Upper lobe of left lung (tissue), 4 donors: ENCODE data around the gene PNMA6A.
"Not testable (repeated sequence)": the region's sequence is repeated elsewhere in the genome, so short reads cannot be mapped to it uniquely, and the experiment has no call there.

Experiments
- CTCF ChIP-seq, 6 experiments: fragments of 450-650 bp in 4 of 6; fragments of 200-600 bp in 2 of 6; sonication (generic) in 2 of 6; IDR thresholded peaks; one replicate each; pipeline ENCODE4 v1.5.1; 2016 to 2019; ENCODE audit warnings: antibody characterized with exemption in 6 of 6
- EP300 ChIP-seq, 4 donors: sonication (generic); formaldehyde crosslinking; IDR thresholded peaks; one replicate each; pipeline ENCODE4 v1.5.1; 2017; ENCODE audit warnings: antibody characterized with exemption in 4 of 4, control low read depth in 2 of 4
- POLR2AphosphoS5 ChIP-seq, 2 donors: sonication (generic); formaldehyde crosslinking; IDR thresholded peaks; one replicate each; pipeline ENCODE4 v1.5.1; 2017; ENCODE audit warnings: antibody characterized with exemption in 2 of 2

DNA sequence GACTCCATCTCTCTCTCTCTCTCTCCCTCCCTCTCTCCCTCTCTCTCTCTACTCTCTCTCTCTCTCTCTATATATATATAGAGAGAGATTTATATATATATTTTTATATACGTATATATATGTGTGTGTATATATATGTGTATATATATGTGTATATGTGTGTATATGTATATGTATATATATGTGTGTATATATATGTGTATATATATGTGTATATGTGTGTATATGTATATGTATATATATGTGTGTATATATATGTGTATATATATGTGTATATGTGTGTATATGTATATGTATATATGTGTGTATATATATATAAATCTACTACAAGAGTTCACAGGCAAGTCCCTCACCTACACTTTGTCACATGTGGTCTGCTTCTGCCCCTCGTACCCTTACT is 45.8 kb upstream of the PNMA6A start:
- TF ChIP-seq POLR2AphosphoS5, CTCF, EP300 (IDR thresholded peaks at IDR 0.05): not testable (repeated sequence)
